ENCODE data around the gene PLS3. TPM values are rescaled to one million over a fixed set of nuclear protein-coding genes. Genes with fewer than 3 reads are reported as not detected.

The PLS3 gene
- total RNA-seq, 1 experiment from 2014 or later, result 19.6 TPM

DNA sequence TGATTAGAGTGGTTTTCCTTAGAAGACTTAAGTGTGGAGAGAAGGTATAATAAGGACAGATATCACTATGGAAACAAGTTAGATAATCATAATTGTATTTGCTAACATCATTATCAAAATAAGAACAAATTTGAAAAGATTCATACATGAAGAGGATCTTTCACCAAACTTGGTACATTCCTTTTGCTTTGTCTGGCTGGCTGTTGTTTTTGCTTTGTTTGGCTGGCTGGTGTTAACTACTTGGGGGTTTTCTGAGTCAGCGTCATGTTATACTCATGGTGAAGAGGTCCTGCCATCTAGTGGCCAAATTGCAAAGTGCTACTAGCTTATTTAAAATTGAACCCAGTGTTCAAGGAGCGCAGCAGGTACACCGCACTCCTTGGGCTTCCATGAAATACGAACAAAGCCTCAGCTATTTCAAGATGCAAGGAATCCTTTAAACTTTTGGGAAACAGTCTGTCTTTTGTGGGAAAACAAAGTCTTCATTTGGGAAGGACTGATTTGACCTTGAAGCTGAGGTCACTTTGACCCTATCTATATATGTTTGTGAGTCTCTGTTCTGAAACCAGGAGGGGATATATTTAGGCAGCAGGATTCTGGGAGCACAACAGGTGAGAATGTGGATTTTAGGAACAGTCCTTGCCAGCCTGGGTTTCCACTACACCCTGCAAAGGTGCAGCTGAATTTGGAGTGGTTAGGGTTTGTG is 129.7 kb downstream of the PLS3 start:
- peak; percentile 85 for DNase-seq (ENCODE audit: low spot score)

DNA sequence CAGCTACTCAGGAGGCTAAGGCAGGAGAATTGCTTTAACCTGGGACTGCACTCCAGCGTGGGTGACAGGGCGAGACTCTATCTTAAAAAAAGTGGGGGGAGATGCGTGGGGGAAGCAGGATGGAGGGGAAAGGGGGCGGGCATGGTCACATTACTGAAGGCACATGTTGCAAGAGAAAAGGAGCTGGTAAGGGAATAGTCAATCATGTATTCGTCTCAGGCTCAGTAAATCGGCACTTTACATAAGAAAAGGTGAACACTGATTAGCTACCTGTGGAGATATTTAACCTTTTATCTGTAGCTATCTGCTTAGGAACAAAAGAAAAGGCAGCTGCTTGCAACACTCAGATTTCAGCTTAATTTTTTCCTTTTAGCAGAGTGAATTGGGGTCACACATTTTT is 132.5 kb downstream of the PLS3 start:
- no peak for DNase-seq (ENCODE audit: low spot score)

DNA sequence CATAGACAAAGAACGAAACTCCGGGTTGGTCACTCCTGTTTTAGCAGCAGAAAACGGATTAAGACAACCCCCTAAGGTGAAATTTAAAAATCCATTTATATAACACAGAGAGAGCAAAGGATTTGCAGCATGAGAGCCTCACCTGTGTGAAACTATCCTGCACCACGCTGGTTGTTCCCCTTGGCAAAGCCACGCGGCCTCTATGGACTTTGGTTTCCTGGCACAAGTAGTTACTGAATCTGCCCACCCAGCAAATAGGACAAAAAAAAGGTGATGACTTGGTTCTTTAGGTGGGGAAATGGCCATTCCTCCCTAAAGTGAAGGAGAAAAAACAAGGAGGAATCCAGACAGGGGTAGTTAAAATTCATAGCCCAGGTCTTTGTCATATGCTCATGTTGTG is 133.1 kb downstream of the PLS3 start:
- DNase-seq (ENCODE audit: low spot score), result no peak

DNA sequence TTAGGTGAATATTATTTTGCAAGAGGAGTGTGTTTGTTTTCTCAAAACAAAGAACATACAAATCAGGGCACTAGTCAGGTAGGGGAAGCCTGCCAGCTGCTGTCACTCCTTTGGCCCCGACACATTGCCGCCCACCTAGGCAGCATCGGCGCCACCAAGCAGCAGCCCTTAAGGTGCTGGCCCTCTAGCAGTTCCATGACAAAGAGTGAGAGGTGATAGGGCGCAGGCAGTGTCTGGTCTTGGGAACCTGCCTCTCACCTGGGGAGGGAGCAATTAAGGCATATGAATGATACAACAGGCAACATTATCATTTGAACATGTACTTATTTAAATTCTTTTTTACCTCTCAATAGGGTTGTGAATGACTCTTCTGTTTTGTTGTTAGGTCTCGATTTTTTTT is 135.1 kb downstream of the PLS3 start:
- DNase-seq (ENCODE audit: low spot score), result no peak

DNA sequence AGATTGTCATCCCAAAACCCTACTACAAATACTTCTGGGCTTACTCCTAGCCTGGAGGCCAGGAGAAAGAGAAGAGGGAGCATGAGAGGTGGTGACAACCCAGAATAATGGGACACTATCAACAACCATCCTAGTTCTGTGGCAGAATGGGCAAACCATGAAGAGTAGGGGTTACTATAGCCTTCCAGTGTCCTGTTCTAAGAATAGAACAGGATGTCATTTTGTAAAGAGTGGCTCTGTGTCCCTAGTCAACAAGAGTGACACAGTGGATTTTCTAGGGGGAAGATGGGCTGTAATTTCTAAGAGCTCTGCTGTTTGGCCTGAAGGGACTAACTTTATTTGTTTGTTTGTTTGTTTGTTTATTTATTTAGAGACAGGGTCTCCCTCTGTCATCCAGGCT is 136.0 kb downstream of the PLS3 start:
- no peak for DNase-seq (ENCODE audit: low spot score)

DNA sequence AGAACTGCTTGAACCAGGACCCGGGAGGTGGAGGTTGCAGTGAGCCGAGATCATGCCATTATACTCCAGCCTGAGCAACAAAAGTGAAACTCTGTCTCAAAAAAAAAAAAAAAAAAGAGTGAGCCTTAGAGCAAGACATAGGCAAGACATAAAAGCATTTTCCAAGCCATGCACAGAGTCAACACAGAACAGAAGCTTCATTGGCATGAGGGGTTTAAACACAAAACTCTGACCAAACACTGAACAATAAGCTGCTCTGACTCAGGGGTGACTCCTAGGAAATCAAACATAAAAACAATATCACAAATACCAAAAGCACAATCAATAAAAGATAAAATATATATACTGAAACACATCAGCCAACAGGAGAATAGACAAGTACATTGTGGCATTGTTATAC is 136.8 kb downstream of the PLS3 start:
- no peak for DNase-seq (ENCODE audit: low spot score)

Small RNA genes lying within 50 kb of the gene (small RNA-seq; reads per million reads assigned to genes)
- not detected for gene RF00264
